ENCODE data around the gene CALM1.

DNA sequence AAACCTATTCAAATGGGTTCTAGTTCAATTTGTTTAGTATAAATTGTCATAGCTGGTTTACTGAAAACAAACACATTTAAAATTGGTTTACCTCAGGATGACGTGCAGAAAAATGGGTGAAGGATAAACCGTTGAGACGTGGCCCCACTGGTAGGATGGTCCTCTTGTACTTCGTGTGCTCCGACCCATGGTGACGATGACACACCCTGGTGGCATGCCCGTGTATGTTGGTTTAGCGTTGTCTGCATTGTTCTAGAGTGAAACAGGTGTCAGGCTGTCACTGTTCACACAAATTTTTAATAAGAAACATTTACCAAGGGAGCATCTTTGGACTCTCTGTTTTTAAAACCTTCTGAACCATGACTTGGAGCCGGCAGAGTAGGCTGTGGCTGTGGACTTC lies 8.3 kb downstream of the CALM1 start:
- TF ChIP-seq, protein P1, sequence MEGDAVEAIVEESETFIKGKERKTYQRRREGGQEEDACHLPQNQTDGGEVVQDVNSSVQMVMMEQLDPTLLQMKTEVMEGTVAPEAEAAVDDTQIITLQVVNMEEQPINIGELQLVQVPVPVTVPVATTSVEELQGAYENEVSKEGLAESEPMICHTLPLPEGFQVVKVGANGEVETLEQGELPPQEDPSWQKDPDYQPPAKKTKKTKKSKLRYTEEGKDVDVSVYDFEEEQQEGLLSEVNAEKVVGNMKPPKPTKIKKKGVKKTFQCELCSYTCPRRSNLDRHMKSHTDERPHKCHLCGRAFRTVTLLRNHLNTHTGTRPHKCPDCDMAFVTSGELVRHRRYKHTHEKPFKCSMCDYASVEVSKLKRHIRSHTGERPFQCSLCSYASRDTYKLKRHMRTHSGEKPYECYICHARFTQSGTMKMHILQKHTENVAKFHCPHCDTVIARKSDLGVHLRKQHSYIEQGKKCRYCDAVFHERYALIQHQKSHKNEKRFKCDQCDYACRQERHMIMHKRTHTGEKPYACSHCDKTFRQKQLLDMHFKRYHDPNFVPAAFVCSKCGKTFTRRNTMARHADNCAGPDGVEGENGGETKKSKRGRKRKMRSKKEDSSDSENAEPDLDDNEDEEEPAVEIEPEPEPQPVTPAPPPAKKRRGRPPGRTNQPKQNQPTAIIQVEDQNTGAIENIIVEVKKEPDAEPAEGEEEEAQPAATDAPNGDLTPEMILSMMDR (IDR thresholded peaks at IDR 0.05) = no peak
- no peak for TF ChIP-seq POLR2A (IDR thresholded peaks at IDR 0.05)
- TF ChIP-seq POLR2AphosphoS5 (IDR thresholded peaks at IDR 0.05) = no peak
